HepG2 (cell line): ENCODE measurements around the gene ETFA. TPM values are rescaled to one million over a fixed set of nuclear protein-coding genes. Genes with fewer than 3 reads are reported as not detected.
A peak's percentile ranks its signal among the peaks of the same experiment; 100 is the strongest.

Experiments
- CHD4 ChIP-seq: fragments of 200-600 bp; sonication (generic); IDR thresholded peaks from 2 replicates; pipeline ENCODE4 v1.7.0; 2017; ENCODE audit warnings: mild to moderate bottlenecking, low read length, borderline replicate concordance
- HNF4A ChIP-seq: sonication (generic); formaldehyde crosslinking; IDR thresholded peaks from 2 replicates; pipeline ENCODE4 v1.4.0; 2020; ENCODE audit warnings: missing genetic modification reagents
- HNF4G ChIP-seq, 2 experiments: sonication (generic) in 1 of 2; formaldehyde crosslinking in 1 of 2; IDR thresholded peaks; 2 replicates each; pipeline versions ENCODE4 v1.4.0 to v1.6.1; 2011 to 2020; ENCODE audit warnings: borderline replicate concordance in 2 of 2, low read depth in 2 of 2, mild to moderate bottlenecking in 2 of 2, low read length in 1 of 2, missing genetic modification reagents in 1 of 2, moderate library complexity in 1 of 2
- HNRNPUL1 ChIP-seq: fragments of 200-400 bp; formaldehyde crosslinking; IDR thresholded peaks from 2 replicates; pipeline ENCODE4 v1.6.1; 2017; ENCODE audit warnings: low read depth, mild to moderate bottlenecking, low read length, moderate library complexity
- KDM5B ChIP-seq: sonication (generic); formaldehyde crosslinking; IDR thresholded peaks from 2 replicates; pipeline ENCODE4 v1.4.0; 2020; ENCODE audit warnings: missing genetic modification reagents, mild to moderate bottlenecking, borderline replicate concordance
- MAFK ChIP-seq, 2 experiments: IDR thresholded peaks in 1 of 2; conservative IDR thresholded peaks in 1 of 2; 2 replicates each; pipeline ENCODE4 v1.6.1; 2011; ENCODE audit warnings: improper control_type of control experiment in 2 of 2, low read length in 2 of 2
- MEIS2 ChIP-seq: sonication (generic); formaldehyde crosslinking; IDR thresholded peaks from 2 replicates; pipeline ENCODE4 v1.9.0; 2021; ENCODE audit warnings: mild to moderate bottlenecking, missing genetic modification reagents
- MTA3 ChIP-seq: sonication (generic); formaldehyde crosslinking; IDR thresholded peaks from 2 replicates; pipeline ENCODE4 v1.4.0; 2020; ENCODE audit warnings: missing genetic modification reagents
- NCOA5 ChIP-seq: sonication (generic); formaldehyde crosslinking; IDR thresholded peaks from 2 replicates; pipeline ENCODE4 v1.4.0; 2020; ENCODE audit warnings: missing genetic modification reagents
- TBL1XR1 ChIP-seq: fragments of 150-350 bp; IDR thresholded peaks from 2 replicates; pipeline ENCODE4 v1.6.1; 2014; ENCODE audit warnings: borderline replicate concordance, low read length; ENCODE audit not compliant: partially characterized antibody
- YEATS2 ChIP-seq: sonication (generic); formaldehyde crosslinking; IDR thresholded peaks from 2 replicates; pipeline ENCODE4 v1.4.0; 2020; ENCODE audit warnings: missing genetic modification reagents, borderline replicate concordance
- ZNF264 ChIP-seq: sonication (generic); formaldehyde crosslinking; IDR thresholded peaks from 2 replicates; pipeline ENCODE4 v1.4.0; 2020; ENCODE audit warnings: missing genetic modification reagents
- ZNF276 ChIP-seq: sonication (generic); formaldehyde crosslinking; IDR thresholded peaks from 2 replicates; pipeline ENCODE4 v1.4.0; 2020; ENCODE audit warnings: mild to moderate bottlenecking, low read depth, missing genetic modification reagents
- ZNF337 ChIP-seq: sonication (generic); formaldehyde crosslinking; IDR thresholded peaks from 2 replicates; pipeline ENCODE4 v1.5.1; 2020; ENCODE audit warnings: missing genetic modification reagents, low read depth, mild to moderate bottlenecking, borderline replicate concordance
- ZNF33A ChIP-seq: sonication (generic); formaldehyde crosslinking; IDR thresholded peaks from 2 replicates; pipeline ENCODE4 v1.5.1; 2020; ENCODE audit warnings: missing genetic modification reagents, mild to moderate bottlenecking, moderate library complexity, borderline replicate concordance
- ZNF446 ChIP-seq: sonication (generic); formaldehyde crosslinking; IDR thresholded peaks from 2 replicates; pipeline ENCODE4 v1.5.0; 2020; ENCODE audit warnings: mild to moderate bottlenecking, missing genetic modification reagents
- ZNF460 ChIP-seq: sonication (generic); formaldehyde crosslinking; IDR thresholded peaks from 2 replicates; pipeline ENCODE4 v1.5.1; 2020; ENCODE audit warnings: missing genetic modification reagents, mild to moderate bottlenecking, borderline replicate concordance
- ZNF652 ChIP-seq: IDR thresholded peaks from 2 replicates; pipeline ENCODE4 v1.6.1; 2016; ENCODE audit warnings: low read depth, borderline replicate concordance
- ZNF670 ChIP-seq: sonication (generic); formaldehyde crosslinking; IDR thresholded peaks from 2 replicates; pipeline ENCODE4 v1.8.0; 2022; ENCODE audit warnings: mild to moderate bottlenecking, missing genetic modification reagents, borderline replicate concordance
- ZNF891 ChIP-seq: sonication (generic); formaldehyde crosslinking; IDR thresholded peaks from 2 replicates; pipeline ENCODE4 v1.5.0; 2020; ENCODE audit warnings: mild to moderate bottlenecking, missing genetic modification reagents
- polyA plus RNA-seq, 8 experiments: library from polyadenylated mRNA; depleted of rRNA in 3 of 8; stranded (reverse) in 7 of 8; unstranded in 1 of 8; fragments of >200 nt; fragmentation: Illumina TruSeq in 4 of 8; extraction: Trizol in 4 of 8; gene quantifications; 2 replicates each; pipeline versions ENCODE4 v1.2.1 to v1.2.3, GENCODE V29; 2011 to 2016; ENCODE audit warnings: low read depth in 4 of 8, missing spikeins in 1 of 8, mixed read lengths in 1 of 8; ENCODE audit not compliant: insufficient read depth in 1 of 8
- total RNA-seq, 5 experiments: library from RNA; depleted of rRNA; stranded (reverse); fragments of >200 nt; fragmentation: Illumina TruSeq; extraction: Trizol; gene quantifications; 2 replicates each; pipeline ENCODE4 v1.2.3, GENCODE V29; 2016; ENCODE audit warnings: low read depth in 1 of 5
- TF ChIP-seq, protein P1 (sequence below): sonication (generic); formaldehyde crosslinking; IDR thresholded peaks from 2 replicates; pipeline ENCODE4 v1.5.1; 2020; ENCODE audit warnings: mild to moderate bottlenecking, missing genetic modification reagents, moderate library complexity
- TF ChIP-seq, protein P2 (sequence below): sonication (generic); formaldehyde crosslinking; IDR thresholded peaks from 2 replicates; pipeline ENCODE4 v1.4.0; 2020; ENCODE audit warnings: mild to moderate bottlenecking, missing genetic modification reagents, borderline replicate concordance
- TF ChIP-seq, protein P3 (sequence below): sonication (generic); formaldehyde crosslinking; IDR thresholded peaks from 2 replicates; pipeline ENCODE4 v1.4.0; 2020; ENCODE audit warnings: missing genetic modification reagents, low read depth, mild to moderate bottlenecking, borderline replicate concordance

Gene ETFA
- total and polyA plus RNA-seq, 2 of the 13 experiments (the other 11 are each of a cell fraction or from before 2014, with no cell fraction given), result 291 to 396 TPM

DNA sequence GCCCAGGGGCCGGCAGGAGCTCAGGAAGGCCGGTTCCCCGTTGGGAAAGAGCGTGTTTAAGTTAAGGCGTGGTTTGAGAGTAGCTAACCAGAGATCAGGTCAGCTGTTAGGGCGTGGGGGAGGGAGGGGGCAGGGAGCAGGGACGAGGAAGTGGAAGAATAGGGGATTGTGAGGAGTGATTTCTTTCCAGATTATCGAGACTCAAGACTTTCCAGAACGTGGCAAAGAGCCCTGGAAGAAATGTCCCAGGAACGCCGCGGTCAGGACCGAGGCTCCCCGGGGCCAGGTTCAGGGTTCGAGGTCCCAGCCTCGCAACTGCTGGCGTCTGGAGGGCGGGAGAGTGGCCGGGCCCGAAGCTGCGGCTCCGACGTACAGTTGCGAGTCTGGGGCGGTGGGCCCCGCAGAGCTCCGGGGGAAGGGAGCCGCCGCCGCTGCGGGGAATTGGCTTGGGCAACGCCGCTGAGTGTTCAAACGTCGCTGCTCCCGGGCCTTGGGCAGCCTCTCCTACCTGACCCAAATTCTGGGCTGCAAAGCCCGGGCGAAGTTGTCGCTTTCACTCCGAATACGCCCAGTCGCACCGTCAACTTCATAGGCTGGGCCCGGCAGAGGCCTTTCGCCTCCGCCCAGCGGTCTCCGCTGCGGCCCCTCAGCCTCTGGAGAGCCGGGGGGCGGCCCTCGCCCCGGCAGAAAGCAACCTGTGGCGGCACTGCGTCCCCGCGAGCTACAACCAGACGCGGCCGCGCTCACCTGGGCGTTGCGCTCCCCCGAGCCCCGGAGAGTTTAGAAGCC lies 34.8 kb upstream of the ETFA start (continued):
- TF ChIP-seq, protein P1, sequence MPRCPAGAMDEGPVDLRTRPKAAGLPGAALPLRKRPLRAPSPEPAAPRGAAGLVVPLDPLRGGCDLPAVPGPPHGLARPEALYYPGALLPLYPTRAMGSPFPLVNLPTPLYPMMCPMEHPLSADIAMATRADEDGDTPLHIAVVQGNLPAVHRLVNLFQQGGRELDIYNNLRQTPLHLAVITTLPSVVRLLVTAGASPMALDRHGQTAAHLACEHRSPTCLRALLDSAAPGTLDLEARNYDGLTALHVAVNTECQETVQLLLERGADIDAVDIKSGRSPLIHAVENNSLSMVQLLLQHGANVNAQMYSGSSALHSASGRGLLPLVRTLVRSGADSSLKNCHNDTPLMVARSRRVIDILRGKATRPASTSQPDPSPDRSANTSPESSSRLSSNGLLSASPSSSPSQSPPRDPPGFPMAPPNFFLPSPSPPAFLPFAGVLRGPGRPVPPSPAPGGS (CRISPR knock-in tag), result peak; percentile 65; the same call in 1 of the 2 replicates
- TF ChIP-seq ZNF276 (no peak), ZNF460 (CRISPR knock-in tag) (no peak), ZNF337 (no peak), MAFK (conservative IDR thresholded peaks at IDR 0.05 in 1 of 2, IDR thresholded peaks at IDR 0.05 in 1 of 2; ENCODE audit: low read length in 2 of 2) (no peak), MEIS2 (CRISPR knock-in tag) (peak; percentile 49; the same call in 1 of the 2 replicates), HNRNPUL1 (no peak), ZNF264 (CRISPR knock-in tag) (no peak), ZNF891 (CRISPR knock-in tag) (no peak), HNF4G (IDR thresholded peaks at IDR 0.05; ENCODE audit: borderline replicate concordance, low read depth, low read length) (no peak), HNF4G (CRISPR knock-in tag; IDR thresholded peaks at IDR 0.05; ENCODE audit: borderline replicate concordance, low read depth) (no peak), CHD4 (no peak), ZNF652 (CRISPR knock-in tag) (no peak), HNF4A (CRISPR knock-in tag) (peak; percentile 15; the same call in 1 of the 2 replicates), KDM5B (CRISPR knock-in tag) (peak; percentile 58; the same call in 1 of the 2 replicates), YEATS2 (CRISPR knock-in tag) (0 out of 2 replicates have a peak, but pooled peaks have one; percentile 14), TBL1XR1 (no peak), ZNF446 (CRISPR knock-in tag) (no peak), MTA3 (CRISPR knock-in tag) (no peak), NCOA5 (CRISPR knock-in tag) (no peak), ZNF670 (CRISPR knock-in tag) (no peak; the same call in 1 of the 2 replicates), ZNF33A (no peak)
- TF ChIP-seq, protein P2, sequence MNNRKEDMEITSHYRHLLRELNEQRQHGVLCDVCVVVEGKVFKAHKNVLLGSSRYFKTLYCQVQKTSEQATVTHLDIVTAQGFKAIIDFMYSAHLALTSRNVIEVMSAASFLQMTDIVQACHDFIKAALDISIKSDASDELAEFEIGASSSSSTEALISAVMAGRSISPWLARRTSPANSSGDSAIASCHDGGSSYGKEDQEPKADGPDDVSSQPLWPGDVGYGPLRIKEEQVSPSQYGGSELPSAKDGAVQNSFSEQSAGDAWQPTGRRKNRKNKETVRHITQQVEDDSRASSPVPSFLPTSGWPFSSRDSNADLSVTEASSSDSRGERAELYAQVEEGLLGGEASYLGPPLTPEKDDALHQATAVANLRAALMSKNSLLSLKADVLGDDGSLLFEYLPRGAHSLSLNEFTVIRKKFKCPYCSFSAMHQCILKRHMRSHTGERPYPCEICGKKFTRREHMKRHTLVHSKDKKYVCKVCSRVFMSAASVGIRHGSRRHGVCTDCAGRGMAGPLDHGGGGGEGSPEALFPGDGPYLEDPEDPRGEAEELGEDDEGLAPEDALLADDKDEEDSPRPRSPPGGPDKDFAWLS (CRISPR knock-in tag), result no peak
- TF ChIP-seq, protein P3, sequence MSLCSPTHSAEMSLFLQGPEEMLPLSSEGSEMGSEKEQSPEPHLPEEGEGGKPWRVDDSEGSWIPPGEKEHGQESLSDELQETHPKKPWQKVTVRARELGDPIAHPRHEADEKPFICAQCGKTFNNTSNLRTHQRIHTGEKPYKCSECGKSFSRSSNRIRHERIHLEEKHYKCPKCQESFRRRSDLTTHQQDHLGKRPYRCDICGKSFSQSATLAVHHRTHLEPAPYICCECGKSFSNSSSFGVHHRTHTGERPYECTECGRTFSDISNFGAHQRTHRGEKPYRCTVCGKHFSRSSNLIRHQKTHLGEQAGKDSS, result no peak
